HuH-7 (cell line): ENCODE data around the gene WDR86.

Experiments
- DNase-seq: peaks from one replicate; pipeline ENCODE4 v3.0.0; 2011; ENCODE audit warnings: low spot score

WDR86 gene

DNA sequence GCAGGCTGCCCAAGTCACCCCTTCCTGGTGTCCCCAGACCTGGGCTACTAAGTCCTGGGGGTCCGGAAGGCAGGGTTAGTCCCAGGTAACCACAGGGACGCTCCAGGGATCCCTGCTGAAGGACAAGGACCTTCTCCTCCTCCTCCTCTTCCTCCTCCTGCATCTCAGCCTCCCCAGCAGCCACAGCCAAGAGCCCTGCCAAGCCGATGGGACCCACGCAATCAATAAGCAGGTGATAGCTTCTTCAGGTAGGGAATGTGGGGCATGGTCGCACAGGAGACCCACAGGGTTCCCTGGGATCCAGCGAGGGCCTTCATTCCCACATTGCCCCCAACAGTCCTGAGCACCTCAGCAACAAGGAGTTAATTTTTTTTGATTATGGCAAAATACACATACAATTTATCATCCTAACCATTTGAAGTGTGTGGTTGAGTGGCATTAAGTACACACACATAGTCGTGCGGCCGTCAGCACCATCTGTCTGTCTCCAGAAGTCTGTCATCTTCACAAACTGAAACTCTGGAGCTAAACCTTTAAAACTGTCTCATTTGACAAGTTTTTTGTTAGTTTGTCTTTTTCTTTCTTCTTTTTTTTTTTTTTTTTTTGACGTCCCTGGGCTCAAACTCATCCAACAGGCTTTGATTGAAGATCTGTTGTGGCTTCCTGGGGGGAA, 18.0 kb upstream of the WDR86 start:
- no peak for DNase-seq

DNA sequence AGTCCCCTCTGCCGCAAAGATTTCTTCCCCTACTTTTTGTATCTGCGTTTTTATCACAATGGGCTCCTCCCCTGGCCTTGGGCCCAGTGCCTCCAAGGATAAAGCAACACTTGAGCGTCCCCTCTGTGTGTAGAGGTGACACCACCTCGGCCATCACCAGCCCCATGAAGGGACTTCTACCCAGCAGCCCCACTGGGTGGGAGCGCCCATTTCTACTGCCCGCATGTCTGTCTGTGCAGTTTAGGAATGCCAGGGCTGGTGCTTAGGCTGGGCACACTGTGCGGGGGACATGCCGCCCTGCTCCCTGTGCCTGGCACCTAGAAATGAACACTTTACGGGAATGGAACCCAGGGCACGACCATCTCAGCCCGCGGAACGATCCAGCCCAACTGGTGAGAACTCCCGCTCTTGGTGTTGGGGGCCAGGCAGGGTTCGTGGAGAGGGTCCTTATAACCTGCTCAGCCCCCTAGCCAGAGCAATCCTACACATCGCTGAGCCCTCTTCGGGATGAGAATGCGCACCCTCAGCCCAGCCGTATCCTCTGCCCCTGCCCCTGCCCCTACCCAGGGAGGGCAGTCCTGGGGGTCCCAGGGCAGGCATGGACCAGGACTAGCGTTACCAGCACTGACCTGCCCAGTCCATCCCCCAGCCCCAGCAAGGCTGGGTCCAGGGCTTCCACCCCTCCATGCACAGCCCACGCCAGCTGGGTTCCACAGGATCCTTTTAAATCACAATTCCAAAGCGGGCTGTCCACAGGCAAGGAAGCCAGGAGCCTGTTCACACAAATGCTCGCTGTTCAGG, 17.3 kb upstream of the WDR86 start:
- DNase-seq: no peak

GRCh38 chr7:151426441-151426903, 16.6 kb upstream of the WDR86 start:
- DNase-seq: no peak

GRCh38 chr7:151425670-151426440, 16.0 kb upstream of the WDR86 start:
- DNase-seq: no peak

- DNase-seq: no peak
These were observed 15.0 kb upstream of the WDR86 start for GRCh38 chr7:151424799-151425198.

- DNase-seq: no peak
These were observed 14.1 kb upstream of the WDR86 start for GRCh38 chr7:151423936-151424335.

DNA sequence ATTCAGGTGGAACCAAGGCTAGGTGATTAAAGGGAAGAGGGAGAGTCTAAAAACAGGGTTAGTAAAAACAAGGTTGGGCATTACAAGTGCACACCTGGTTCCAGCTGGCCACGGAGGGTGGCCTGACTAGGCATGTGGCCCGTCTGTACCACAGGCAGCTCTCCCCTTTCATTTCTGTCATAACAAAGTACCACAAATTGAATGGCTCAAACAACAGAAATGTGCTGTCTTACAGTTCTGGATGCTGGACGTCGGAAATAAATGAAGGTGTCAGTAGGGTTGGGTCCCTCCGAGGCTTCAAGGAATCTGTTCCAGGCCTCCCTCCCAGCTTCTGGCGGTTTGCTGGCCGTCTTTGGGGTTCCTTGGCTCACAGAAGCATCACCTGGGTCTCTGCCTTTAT, 13.4 kb upstream of the WDR86 start:
- no peak for DNase-seq

GRCh38 chr7:151422212-151422611, 12.4 kb upstream of the WDR86 start:
- no peak for DNase-seq

- DNase-seq: no peak
These were observed 10.3 kb upstream of the WDR86 start for GRCh38 chr7:151420144-151420543.

DNA sequence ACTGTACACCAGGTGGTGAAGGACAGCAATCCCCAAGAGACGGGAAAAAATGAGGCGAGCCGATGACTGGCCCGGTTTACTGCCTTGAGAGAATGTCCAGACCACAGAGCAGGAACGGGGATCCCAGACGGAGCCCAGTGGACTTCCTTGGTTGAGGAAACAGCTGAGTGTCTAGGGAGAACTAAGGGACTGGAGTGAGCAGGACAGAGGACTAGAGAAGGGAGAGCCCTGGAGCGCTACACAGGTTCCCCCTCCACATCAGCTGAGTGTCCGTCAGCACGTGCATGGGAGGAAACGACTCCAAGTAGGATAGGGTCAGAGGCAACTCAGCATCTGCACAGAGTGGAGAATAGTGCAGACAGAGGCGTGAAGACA, 7.1 kb upstream of the WDR86 start:
- no peak for DNase-seq

DNA sequence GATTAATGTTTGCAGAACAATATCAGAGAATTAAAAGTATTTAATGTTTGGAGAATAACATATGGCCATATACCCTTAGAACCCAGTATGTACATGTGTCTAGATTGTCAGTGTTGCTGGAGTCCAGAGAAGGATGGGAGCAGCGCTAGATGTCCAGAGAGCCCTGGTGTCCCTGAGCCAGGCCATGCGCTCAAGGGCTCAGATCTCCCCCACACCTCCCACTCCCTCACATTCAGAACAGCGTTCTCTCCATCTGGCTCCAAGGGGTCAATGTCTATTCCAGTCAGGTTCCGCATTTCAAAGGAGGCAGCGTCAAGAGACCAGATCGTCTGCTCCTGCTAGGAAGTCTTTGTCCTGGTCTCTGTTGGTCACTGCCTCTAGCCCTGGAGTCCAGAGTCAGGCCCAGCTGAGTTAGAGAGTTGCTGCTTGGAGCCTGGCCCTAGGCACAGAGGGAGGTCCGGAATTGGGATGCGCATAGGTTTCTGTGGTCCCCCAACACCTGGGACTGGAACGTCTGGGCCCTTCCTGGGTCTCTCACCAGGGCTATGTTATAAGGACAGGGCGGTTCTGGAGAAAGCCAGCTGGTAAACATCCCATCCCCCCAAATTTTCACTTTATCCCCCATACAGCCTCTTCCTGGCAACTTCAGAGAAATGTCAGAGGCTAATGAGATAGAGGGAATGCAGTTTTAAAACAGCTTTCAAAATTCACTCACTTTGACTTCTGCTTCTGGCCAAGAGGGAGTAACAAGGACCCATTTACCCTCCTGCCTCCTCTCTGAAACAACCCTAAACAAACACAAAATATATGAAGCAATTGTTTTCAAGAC, 6.5 kb upstream of the WDR86 start:
- no peak for DNase-seq

DNA sequence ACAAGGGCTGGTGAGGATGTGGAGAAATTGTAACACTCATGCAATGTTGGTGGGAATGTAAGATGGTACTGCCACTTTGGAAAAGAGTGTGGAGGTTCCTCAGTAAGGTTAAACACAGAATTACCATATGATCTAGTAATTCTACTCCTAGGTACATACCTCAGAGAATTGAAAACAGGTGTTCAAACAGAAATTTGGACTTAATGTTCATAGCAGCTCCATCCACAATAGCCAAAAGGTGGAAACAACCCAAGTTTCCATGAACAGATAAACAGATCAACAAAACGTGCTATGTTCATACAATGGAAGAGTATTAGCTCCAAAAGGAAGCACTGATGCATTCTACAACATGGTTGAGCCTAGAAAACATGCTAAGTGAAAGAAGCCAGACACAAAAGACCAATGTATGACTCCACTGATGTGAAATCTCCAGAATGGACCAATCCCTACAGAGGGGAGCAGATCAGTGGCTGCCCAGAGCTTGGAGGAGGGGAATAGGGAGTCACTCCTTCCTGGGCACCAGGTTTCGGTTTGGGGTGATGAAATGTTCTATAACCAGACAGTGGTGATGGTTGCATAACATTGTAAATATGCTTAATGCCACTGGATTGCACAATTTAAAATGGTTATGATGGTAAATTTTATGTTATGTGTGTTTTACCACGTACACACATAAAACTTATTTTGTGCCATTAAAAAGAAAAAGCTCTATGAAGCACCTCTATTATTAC, 5.7 kb upstream of the WDR86 start:
- DNase-seq: no peak

- DNase-seq: no peak
These were observed 3.4 kb upstream of the WDR86 start for GRCh38 chr7:151413241-151413640.

DNA sequence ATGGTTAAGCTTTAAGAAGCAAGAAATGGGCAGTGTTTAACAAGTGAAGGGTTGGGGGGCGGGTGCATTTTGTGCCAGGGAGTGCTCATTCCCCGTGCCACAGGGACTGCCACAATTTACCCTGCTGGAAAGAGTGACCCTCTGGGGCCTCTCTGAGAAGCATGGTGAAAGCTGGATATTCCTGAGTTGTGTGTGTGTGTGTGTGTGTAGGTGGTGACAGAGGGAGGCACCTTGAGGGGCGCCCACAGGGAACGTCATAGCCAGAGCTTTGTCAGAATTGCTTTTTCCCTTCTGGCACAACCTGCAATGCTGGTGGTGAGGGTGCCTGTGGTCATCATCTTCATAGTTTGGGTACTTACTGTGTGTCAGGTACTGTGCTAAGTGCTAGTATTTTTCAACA, 2.5 kb upstream of the WDR86 start:
- no peak for DNase-seq

DNA sequence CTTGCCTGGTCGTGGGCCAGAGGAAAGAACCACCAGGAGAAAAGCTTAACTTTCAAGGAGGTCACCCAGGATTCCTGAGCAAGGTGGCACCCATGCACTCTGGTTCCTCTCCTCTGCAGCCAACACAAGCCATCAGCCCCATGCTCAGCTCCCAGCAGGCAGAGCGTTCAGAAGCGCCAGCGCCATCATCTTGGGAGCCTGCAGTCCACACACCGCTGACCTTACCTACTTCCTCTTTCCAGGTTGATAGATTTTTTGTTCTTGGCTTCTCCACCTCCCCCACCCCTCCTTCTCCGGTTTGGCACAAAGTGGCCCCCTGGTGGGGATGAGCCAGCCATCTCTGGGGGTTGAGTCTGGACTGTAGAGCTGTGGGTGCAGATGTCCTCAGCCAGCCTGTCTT, 1.7 kb upstream of the WDR86 start:
- DNase-seq: no peak

DNA sequence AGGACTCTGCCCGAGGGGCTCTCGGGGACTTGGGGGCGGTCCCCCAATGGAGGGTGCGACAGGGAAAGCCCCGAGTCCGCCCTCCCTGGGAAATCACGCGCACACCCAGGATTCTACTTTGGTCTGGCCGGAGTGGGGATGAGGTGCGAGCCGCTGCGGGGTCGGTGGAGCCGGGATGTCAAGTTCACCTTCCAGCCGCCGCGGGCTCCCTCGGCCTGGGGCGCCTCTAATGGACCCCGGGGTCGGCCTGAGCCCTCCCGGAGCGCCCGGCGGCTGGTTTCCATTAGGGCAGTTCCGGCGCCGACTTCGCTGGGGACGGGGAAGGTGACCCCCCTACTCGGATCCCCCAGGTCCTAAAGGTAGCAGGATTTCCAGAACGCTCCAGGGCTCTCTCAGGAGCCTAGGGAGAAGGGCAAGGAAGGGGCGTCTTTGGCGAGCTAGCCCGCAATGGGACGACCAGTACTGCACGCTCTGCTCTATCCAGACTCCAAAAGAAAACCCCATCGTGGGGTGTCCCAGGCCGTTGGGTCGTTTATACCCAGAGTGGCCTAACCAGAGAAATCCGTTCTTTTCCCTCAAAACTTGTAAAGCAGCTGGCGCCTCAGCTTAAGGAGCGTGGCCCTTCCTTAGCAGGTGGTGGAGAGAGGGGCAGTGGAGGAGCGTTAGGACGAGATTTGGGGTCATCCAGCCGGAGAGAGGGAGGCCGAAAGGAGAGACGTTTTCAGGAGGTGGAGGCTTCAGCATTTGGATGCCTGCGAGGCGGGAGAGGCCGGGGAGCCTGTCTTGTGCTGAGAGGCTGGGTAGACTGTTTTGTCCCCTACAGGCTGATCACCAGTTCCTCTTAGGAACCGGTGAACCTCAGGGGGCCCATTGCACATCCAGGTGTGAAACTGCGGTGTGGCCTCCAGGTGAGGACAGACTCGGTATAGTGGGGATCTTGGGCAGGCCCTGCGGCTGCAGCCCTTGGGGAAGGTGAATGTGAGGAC, 860 bp upstream of the WDR86 start:
- DNase-seq: no peak

GRCh38 chr7:151408839-151409666, 785 bp downstream of the WDR86 start:
- DNase-seq: no peak

DNA sequence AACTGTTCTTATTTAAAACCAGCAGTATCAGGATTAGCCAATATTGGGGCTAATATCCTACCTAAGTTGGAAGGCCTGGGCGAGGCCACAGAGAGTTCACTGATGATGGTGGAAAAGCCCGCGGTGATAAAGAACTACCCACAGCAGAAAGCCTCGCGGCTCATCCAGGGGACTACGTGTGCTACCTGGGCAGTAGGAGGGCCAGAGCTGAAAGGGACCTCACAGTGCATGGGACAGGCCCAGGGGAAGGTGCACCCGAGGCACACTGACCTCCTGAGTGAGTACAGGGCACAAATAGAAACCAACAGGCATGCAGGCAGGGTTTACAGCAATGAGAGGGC, 1.4 kb downstream of the WDR86 start:
- no peak for DNase-seq

DNA sequence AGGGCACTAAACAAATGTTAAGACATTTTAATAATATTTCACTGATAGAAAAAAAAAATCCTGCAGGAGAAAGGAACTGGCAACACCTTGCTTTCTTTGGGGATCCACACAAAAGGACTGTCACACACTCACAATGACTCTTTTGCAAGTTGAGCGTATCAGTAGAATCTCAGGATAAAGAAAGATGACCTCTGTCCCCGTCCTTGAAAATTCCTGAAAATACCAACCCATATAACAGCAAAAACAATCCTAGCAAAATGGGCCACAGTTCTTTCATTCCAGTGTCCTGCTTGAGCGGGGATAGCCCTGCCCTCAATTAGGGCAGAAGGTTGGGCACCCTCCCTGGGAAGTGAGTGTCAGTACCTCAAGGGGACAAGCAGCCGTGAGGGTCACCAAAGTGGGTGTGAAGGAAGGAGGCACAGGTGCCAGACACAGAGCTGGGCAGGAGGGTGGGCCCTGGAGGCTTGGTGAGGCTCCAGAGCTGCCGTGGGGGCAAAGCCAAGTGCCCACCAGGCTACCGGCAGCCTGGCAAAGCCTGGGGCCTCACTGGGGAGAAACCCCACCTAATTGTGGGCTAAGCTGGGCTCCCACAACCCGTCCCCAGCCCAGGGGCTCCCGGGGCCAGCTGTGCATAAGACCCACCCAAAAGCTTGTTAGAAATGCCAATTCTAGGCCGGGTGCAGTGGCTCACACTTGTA, 2.8 kb downstream of the WDR86 start:
- DNase-seq: no peak
